ENCODE data around the gene TMEM154. TPM values are rescaled to one million over a fixed set of nuclear protein-coding genes. Genes with fewer than 3 reads are reported as not detected.

Gene TMEM154
- total RNA-seq, 2 experiments from 2014 or later: 12.2 to 17.5 TPM

DNA sequence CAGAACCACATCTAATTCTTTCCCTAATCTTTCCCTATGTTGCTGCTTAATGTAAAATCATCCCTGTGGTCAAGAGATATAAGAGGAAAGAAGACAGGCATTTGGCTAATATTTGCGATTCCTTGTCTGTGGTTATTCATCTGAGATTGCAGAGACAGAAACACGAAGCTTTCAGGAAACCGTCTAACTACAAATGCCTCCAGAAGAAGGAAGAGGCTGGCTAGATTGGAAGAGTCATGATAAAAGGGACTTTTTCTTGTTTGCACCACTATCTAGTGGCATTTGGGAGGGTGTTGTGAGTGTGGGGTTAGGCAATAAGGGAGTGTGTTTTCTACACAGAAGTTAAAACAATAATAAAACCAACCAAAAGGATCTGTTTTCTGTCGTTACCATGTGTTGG, 43.9 kb downstream of the TMEM154 start:
- H3K4me1 Mint-ChIP-seq (ENCODE audit: low read depth): peaks cover 17% of the 10 kb centered on the region
- H3K36me3 Mint-ChIP-seq (ENCODE audit: low read depth): peaks cover 5% of the 10 kb centered on the region
- intact Hi-C loops (cut with micrococcal nuclease): loop anchor here (10.0 kb wide), 1 partner anchor 231 kb away; no protein-coding TSS in a partner anchor
- H3K27ac Mint-ChIP-seq: no peak overlapping the region
- ATAC-seq (no peak), DNase-seq (no peak)
- no peaks in the 10 kb centered on the region for H3K27me3 Mint-ChIP-seq
- H3K4me3 Mint-ChIP-seq: no peak overlapping the region
- CTCF ChIA-PET: interaction anchor here (0.7 to 3.3 kb wide), 4 partner anchors 8 to 228 kb away, joined by 3 to 10 read pairs (median 3); no protein-coding TSS in a partner anchor
- POLR2A ChIA-PET: interaction anchor here (1.1 kb wide), 1 partner anchor 47 kb away, joined by 3 read pairs; no protein-coding TSS in a partner anchor
- TF ChIP-seq, protein P1, sequence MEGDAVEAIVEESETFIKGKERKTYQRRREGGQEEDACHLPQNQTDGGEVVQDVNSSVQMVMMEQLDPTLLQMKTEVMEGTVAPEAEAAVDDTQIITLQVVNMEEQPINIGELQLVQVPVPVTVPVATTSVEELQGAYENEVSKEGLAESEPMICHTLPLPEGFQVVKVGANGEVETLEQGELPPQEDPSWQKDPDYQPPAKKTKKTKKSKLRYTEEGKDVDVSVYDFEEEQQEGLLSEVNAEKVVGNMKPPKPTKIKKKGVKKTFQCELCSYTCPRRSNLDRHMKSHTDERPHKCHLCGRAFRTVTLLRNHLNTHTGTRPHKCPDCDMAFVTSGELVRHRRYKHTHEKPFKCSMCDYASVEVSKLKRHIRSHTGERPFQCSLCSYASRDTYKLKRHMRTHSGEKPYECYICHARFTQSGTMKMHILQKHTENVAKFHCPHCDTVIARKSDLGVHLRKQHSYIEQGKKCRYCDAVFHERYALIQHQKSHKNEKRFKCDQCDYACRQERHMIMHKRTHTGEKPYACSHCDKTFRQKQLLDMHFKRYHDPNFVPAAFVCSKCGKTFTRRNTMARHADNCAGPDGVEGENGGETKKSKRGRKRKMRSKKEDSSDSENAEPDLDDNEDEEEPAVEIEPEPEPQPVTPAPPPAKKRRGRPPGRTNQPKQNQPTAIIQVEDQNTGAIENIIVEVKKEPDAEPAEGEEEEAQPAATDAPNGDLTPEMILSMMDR (IDR thresholded peaks at IDR 0.05): no peak
- no peaks in the 10 kb centered on the region for H3K9me3 Mint-ChIP-seq

DNA sequence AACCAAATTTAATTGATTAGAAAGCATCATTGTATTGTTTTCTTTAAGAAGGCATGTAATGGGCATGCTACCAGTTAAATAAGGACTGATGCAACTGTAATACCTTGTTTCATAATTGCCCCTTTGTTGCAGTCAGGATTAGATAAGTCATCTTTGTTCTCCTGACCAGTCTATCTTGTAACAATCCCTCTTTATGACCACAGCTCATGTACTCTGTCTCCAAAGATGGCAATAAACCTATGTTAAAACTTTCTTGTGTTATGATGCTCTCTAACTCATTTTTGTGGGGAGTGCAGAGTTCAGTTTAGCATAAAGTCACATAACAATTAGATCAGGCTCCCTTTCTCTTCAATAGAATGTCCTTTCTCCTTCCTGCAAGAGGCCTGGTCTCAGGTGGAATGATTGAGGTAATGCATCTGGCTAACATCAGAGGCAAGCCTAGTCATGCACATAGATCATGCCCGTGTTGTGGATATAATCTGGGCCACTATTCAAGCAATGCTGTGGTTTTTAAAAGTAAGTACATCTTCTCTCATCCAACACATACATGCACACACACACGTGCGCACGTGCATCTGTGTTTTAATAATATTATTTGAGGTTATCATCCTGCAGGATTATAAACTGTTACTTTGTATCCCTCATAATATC, 45.6 kb downstream of the TMEM154 start:
- Mint-ChIP-seq H3K36me3 (ENCODE audit: low read depth) (peaks cover 1% of the 10 kb centered on the region), H3K9me3 (no peaks in the 10 kb centered on the region), H3K27ac (no peak overlapping the region), H3K27me3 (no peaks in the 10 kb centered on the region), H3K4me3 (no peak overlapping the region), H3K4me1 (ENCODE audit: low read depth) (peaks cover 17% of the 10 kb centered on the region)
- intact Hi-C loops (cut with micrococcal nuclease): loop anchor here (10.0 kb wide), 1 partner anchor 229 kb away; no protein-coding TSS in a partner anchor
- POLR2A ChIA-PET: no interaction called here
- TF ChIP-seq, protein P1 (IDR thresholded peaks at IDR 0.05): no peak
- ATAC-seq (no peak), DNase-seq (no peak)
- CTCF ChIA-PET: interaction anchor here (1.0 to 3.3 kb wide), 2 partner anchors 80 to 133 kb away, joined by 3 to 10 read pairs; no protein-coding TSS in a partner anchor

DNA sequence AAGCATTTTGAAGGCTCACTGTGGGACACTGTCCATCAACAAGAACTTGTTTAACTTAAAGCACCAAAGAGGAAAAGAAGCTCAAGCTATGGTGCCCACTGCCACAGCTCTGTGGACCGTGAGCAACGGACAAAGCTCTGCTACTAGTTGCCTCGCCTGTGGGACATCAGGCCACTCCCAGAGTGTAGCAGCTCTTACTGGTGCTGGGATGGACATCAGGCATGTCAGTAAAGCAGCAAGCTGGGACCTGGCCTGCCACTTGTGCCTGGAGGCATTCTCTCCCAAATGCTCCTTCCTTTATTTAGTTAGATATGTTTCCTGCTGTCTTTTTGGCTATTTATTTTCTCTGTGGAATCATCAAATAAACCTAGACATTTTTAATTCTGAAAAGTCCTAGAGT, 46.7 kb downstream of the TMEM154 start:
- TF ChIP-seq, protein P1 (IDR thresholded peaks at IDR 0.05): no peak
- Mint-ChIP-seq H3K27ac (no peak overlapping the region), H3K4me3 (no peak overlapping the region), H3K9me3 (no peaks in the 10 kb centered on the region), H3K27me3 (no peaks in the 10 kb centered on the region), H3K36me3 (ENCODE audit: low read depth) (peaks cover 1% of the 10 kb centered on the region), H3K4me1 (ENCODE audit: low read depth) (peaks cover 17% of the 10 kb centered on the region)
- no peak for ATAC-seq
- DNase-seq: no peak
- ChIA-PET CTCF (interaction anchor here (1.0 to 3.3 kb wide), 3 partner anchors 102 to 134 kb away, joined by 3 to 10 read pairs (median 3); no protein-coding TSS in a partner anchor), POLR2A (no interaction called here)
- intact Hi-C loops (cut with micrococcal nuclease): loop anchor here (10.0 kb wide), 1 partner anchor 228 kb away; no protein-coding TSS in a partner anchor

DNA sequence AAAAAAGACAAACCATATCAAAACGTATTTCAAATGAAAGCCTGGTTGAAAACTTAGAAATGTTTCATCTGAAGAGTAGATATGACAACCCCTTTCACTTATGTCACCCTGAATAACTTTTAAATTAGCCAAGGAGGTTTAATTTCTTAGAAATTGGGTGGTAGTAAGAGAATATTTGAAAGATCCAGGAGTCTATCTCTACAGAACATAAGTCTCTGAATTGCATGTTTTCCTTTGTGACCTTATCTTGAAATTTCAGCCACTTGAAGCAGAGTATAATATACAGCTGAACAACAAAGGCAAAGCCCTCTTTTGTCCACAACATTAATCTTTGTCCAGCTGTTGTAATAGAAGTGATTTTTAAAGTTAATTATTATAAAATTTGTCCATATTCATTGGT, 49.5 kb downstream of the TMEM154 start:
- no peak overlapping the region for H3K27ac Mint-ChIP-seq
- no peaks in the 10 kb centered on the region for H3K36me3 Mint-ChIP-seq (ENCODE audit: low read depth)
- H3K4me3 Mint-ChIP-seq: no peak overlapping the region
- CTCF ChIA-PET: interaction anchor here (1.1 to 2.9 kb wide), 3 partner anchors 10 to 129 kb away, joined by 4 to 14 read pairs (median 4); no protein-coding TSS in a partner anchor
- H3K4me1 Mint-ChIP-seq (ENCODE audit: low read depth): peaks cover 4% of the 10 kb centered on the region
- intact Hi-C loops (cut with micrococcal nuclease): loop anchor here (10.0 kb wide), 1 partner anchor 226 kb away; no protein-coding TSS in a partner anchor
- ATAC-seq (no peak), DNase-seq (no peak)
- TF ChIP-seq, protein P1 (IDR thresholded peaks at IDR 0.05): no peak
- POLR2A ChIA-PET: no interaction called here
- no peaks in the 10 kb centered on the region for H3K27me3 Mint-ChIP-seq
- H3K9me3 Mint-ChIP-seq: no peaks in the 10 kb centered on the region

DNA sequence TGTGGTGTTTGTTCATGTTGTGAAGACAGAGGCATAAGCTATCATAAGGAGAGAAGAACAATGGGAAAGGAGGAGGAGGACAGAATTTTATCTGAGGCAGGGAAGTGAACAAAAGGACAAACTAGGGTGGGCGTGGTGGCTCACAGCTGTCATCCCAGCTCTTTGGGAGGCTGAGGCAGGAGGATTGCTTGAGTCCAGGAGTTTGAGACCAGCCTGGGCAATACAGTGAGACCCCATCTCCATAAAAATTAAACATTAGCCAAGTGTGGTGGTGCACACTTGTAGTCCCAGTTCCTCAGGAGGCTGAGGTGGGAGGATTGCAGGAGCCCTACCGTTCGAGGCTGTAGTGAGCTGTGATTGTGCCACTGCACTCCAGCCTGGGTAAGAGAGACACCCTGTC, 49.9 kb downstream of the TMEM154 start:
- Mint-ChIP-seq H3K4me3 (no peak overlapping the region), H3K9me3 (no peaks in the 10 kb centered on the region), H3K36me3 (ENCODE audit: low read depth) (no peaks in the 10 kb centered on the region), H3K4me1 (ENCODE audit: low read depth) (peaks cover 4% of the 10 kb centered on the region), H3K27ac (no peak overlapping the region), H3K27me3 (no peaks in the 10 kb centered on the region)
- DNase-seq: no peak
- ATAC-seq: no peak
- POLR2A ChIA-PET: no interaction called here
- intact Hi-C loops (cut with micrococcal nuclease): loop anchor here (10.0 kb wide), 1 partner anchor 225 kb away; no protein-coding TSS in a partner anchor
- TF ChIP-seq, protein P1 (IDR thresholded peaks at IDR 0.05): no peak
- CTCF ChIA-PET: interaction anchor here (1.1 to 2.9 kb wide), 4 partner anchors 10 to 129 kb away, joined by 4 to 14 read pairs (median 4); no protein-coding TSS in a partner anchor

Data from activated CD8-positive, alpha-beta T cell treated with anti-CD3 and anti-CD28 coated beads for 36 hours (primary cell).